HCEC 1CT (cell line): Measurements from ENCODE around the gene ARHGAP32.
"Not testable (repeated sequence)": the region's sequence is repeated elsewhere in the genome, so short reads cannot be mapped to it uniquely, and the experiment has no call there.

Experiments
- DNase-seq: peaks from one replicate; pipeline ENCODE4 v3.0.0-alpha.2; 2017

Gene ARHGAP32

GRCh38 chr11:128928400-128928799, 263.7 kb downstream of the ARHGAP32 start:
- DNase-seq, result no peak

DNA sequence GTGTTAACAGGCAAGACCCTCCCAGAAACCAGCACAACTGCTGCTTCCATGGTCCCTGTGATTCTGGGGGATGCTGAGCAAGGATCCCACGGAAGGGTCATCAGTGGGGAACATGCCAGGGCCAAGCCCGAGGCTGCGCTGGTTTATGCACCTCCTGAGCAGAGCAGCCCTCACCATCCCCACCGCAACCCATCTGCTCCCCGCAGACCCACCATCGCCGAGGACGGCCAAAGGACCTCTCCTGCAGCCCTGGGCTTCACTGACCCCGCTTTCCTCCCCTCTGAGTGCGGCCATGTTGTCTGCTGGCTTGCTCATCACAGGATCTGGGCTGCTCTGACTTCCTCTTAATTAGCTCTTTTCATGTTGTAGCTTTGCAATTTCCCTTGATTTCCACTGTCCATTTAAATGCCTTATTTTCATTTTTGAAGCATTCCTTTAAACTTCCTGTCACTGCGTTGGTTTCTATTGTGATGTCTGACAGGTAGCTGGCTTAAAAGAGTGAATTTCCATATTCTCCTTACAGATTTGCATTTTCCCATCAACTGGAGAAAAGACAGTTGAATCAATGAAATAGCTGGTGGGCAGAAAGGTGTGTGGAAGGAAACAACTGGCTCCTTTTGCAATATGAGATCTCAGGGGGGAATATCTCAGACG, 264.3 kb downstream of the ARHGAP32 start:
- DNase-seq, result no peak

DNA sequence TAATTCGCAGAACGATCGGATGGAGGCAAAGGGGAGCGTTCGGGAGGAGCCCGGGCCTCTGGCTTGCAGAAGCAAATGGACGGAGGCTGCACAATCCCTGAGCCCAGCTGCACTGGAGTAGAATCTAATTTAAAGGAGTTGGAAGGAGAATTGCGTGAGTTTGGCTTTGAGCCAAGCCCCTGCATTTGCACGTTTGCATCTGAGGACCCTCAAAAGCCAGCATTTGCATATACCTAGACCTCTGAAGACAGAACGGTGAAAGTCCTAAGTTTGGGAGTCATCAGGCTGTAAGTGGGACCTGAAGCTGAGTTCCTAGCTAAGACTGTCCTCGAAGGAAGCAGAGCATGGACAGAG, 265.0 kb downstream of the ARHGAP32 start:
- DNase-seq, result no peak

DNA sequence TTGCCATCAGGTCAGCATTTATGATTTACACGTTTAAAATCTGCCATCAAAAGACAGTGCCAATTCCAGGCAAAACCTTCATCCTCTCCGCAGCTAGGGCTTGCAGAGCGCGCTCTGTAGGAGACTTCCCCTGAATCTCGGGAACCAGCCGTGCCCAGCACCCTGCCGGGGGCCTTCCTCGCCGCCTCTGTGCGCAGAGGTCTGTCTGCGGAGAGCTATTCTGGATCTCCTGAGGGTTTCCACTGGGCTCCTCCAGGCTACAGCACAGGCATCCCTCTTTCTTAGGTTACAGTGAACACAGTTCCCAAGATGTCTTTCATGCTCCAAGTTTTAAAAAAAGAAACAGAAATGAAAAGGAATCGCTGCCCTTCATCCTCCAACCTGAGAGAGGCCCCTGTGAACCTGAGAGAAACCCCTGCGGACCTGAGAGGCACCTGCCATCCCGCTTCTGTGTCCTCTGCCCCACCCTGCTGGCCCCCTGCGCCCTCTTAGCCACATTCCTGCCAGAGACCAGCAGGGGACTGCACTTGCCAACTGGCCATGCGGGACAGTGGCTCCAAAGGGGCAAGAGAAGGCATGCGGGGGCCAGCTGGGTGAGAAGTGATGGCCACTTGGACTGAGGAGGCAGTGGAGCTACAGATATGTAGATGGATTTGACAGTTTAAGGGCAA, 265.6 kb downstream of the ARHGAP32 start:
- no peak for DNase-seq

DNA sequence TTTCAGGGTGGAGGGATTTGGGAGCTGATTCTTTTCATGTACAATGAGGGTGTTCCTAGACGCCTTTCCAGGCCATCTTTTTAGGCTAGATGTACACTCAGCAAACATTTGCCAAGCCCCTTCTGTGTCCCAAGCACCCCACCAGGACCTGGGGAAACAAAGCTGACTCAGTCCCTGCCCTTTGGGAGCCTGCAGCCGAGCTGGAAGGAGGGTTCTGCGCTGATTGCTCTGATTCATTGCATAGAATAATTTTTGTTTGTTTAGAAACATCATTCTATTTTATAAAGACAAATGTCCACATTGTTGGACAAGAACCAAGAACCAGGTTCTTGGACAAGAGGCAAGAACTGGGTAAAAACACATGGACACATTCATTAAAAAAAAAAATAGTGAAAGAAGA, 266.1 kb downstream of the ARHGAP32 start:
- DNase-seq, result no peak

DNA sequence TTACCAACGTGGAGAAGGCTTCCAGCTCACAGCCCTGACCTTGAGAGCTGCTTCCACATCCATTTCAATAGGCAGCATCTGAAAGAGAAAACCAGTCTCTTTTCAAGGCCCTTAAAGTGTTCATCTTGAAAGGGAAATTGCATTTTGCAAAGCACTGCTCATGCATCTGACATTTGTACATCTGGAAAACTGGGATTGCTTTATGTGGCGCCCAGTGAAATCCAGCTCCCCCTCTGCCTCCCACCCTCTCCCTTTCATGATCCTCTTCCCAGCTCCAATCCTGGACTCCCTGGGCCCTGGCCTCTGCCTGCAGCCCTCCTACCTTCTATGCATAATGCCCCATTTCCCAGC, 266.9 kb downstream of the ARHGAP32 start:
- DNase-seq, result no peak

DNA sequence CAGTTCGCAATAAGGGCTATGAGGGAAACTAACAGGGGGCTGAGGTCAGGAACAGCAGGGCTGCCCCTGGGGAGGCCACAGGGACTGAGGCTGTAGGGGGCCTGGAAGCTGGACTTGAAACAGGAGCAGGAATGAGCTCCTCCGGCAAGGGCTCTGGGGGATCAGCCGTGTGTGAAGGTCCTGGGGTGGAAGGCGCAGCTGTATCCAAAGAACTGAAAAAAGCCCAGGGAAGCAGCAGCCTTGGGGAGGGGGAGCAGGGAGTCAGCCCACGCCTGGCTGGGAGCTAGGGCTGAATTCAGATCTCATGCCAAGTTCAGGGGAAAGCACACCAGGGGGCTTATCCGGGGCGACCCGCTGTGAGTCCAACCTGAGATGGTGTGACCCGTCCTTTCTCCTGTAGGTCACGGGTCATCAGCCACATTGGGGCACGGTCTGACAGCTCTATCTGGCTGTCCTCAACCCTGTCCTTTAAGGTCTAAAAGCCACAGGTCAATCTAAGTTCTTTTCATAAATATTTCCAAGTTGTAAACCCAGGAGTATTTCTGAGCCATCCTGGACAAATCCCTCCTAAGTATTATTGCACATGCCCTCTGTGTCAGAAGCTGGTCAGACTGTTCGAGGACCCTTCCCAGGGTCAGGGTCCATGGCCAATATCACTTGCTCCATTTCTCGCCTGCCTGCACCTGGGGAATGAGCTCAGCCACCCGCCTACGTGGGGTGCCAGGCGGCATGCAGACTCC, 267.4 kb downstream of the ARHGAP32 start:
- DNase-seq, result no peak

- DNase-seq, result no peak
These were observed 268.0 kb downstream of the ARHGAP32 start for GRCh38 chr11:128924104-128924503.

DNA sequence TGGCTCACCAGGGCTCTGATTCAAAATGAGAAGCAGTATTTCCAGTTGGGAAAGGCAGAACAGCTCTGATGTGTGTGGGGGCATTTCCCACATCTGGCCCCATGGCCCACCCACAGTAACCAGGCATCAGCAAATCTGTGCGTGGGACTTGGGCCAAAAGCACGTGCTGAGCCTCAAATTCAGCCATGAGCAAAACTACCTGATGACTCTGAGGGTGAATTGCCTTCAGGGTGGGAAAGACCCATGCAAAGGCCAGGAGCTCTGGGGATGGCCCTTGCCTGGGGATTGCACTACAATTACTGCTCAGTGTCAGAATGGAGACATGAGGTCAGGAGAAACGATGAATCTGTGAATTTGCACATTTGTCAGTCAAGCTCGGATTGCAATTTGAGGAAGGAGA, 270.3 kb downstream of the ARHGAP32 start:
- no peak for DNase-seq

- DNase-seq, result no peak
These were observed 271.5 kb downstream of the ARHGAP32 start for GRCh38 chr11:128920666-128921065.

DNA sequence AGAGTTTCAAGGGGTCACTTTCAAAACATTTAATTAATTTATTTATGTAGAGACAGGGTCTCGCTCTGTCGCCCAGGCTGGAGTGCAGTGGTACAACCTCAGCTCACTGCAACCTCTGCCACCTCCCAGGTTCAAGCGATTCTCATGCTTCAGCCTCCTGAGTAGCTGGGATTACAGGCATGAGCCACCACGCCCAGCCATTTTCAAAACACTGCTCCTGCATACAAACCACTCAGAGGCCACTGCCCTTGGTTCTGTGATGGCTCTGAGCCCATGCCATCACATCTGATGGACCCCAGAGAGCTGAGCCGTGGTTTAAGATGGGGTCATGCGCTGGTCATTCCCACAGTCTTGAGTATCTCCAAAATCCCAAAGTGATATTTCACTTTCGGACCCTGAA, 272.5 kb downstream of the ARHGAP32 start:
- not testable (repeated sequence) for DNase-seq

DNA sequence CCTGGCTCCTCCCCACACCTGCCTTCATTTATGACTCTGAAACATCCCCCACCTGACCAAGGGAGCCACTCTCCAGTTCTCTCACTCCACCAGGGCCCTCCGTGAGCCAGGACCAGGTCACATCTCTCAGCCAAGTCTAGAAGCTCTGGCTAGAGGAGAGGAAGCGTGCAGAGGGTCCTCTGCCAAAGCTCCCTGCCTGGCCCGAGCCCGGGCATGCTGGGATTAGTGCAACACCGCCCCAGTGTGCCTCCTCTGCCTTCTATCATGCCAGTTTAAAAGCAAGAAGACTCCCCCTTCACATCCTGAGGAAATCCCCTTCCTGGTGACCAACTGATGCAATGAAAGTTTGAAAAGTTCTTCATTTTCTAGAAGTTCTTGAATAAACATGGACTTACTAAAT, 272.9 kb downstream of the ARHGAP32 start:
- no peak for DNase-seq

DNA sequence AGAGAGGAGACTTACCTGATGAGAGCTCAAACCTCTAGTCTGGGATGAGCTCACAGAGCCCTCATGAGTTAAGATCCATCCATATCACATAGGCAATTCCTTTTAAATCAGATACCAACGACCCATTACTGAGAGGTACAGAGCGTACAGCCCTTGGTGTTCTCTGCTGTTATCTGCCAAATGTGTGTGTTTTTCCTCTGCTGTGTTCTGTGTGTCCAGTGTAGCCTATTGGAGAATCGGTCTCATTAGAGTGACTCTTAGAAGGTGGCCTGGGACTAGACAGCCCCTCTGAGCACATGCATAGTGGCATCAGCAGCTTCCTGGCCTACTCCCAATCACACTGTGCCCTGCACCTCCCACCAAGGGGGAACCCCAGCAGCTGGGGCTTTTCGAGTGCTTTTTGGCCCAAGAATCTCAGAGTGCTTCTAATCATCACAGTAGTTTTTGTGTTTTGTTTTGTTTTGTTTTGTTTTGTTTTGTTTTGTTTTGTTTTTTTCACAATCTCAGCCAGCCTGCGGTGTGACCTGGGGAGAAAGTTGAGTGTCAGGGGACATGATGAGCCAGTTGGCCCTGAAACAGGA, 274.9 kb downstream of the ARHGAP32 start:
- no peak for DNase-seq

GRCh38 chr11:128916681-128917080, 275.4 kb downstream of the ARHGAP32 start:
- no peak for DNase-seq

DNA sequence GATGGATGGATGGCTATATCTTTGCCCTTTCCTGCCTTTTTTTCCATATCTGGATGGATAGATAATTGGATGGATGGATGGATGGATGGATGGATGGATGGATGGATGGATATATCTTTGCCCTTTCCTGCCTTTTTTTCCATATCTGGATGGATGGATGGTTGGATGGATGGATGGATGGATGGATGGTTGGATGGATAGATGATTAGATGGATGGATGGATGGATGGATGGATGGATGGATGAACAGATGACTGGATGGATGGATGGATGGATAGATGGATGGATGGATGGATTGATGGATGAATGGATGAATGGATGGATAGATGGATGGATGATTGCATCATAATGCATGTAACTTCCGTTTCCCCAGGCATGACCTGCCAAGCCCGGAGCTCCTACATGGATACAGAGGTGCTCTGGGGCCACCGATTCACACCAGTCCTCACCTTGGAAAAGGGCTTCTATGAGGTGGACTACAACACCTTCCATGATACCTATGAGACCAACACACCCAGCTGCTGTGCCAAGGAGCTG, 276.0 kb downstream of the ARHGAP32 start:
- DNase-seq, result no peak

GRCh38 chr11:128915149-128915521, 277.0 kb downstream of the ARHGAP32 start:
- no peak for DNase-seq
